Stimulated activated CD8-positive, alpha-beta memory T cell treated with anti-CD3 and anti-CD28 coated beads, Interleukin-4, amount 100 ng/mL, for 48 hours (primary cell): ENCODE data around the gene SLC35B2.
A peak's percentile ranks its signal among the peaks of the same experiment; 100 is the strongest.

ENCODE experiments used
- DNase-seq: peaks from one replicate; pipeline ENCODE4 v3.0.0-alpha.2; 2020

SLC35B2 gene

DNA sequence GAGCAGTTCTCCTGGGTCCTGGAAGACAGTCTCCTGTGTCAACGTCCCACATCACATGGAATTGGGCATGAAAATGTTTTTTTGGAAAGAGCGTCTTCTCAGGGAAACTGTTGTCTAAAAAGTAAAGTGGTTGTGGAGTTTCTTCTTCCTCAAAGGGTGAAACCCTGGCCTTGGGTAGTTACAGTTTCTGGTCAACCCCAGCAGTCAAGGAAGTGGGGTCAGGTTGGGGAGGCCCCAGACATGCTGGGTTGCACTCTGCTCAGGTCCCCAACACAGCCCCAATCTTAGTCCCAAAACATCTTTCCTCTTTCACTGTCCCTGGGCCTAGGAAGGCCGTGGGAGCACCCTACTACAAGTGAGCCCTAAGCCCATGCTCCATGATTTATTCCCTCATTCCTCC, 9.0 kb upstream of the SLC35B2 start:
- no peak for DNase-seq

DNA sequence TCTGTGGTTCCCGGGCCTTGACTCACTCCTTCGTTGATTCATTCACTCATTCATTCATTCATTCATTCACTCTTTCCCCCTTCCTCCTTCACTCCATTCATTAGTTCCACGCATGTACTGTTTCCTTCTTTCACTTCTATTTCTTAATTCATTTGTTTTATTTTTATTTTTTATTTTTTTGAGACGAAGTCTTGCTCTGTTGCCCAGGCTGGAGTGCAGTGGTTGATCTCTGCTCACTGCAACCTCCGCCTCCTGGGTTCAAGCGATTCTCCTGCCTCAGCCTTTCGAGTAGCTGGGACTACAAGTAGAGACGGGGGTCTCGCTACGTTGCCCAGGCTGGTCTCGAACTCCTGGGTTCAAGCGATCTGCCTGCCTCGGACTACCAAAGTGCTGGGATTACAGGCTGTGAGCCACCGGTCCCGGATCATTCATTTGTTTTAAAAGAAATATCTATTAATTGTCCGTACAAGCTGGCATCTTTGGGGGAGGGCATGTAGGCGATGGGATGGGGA, 8.4 kb upstream of the SLC35B2 start:
- no peak for DNase-seq

DNA sequence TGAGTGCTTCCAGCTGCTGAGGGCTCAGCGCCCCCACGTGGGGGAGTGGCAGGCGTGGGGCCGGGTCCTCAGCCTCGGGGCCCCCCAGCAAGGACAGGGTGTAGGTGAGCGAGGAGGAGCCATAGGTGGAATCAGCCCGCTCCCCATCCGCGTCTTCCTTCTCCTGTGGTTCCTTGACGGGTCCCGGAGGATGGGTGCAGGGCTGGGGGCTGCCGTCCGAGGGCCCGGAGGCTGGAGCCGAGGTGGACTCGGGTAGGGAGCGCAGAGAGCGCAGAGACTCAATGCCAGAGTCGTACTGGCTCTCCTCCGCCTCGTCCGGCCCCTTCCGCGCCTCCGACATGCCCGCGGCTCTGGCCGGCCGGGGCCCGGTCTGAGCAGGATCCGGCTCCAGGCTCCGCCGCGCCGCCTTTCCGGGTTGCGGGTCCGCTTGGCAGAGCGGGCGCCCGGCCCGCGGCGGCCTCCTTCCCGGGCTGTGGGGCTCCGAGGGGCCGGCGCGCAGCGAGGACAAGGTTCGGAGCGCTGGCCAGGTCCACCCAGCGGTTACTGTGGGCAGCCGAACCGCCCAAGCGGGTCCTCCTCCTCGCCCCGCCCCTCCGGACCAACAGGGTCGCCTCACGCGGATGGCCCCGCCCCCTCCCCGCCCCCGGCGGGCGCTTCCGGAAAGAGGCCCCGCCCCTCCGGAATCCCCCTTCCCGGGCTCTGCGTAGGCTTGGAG, 7.8 kb upstream of the SLC35B2 start, which contains the start of gene NFKBIE:
Gene NFKBIE, minus strand, starts transcription at position 545 of the 715 bp plus-strand sequence. Its CDS starts 205 bp downstream, at position 340.
- peak; percentile 99 for DNase-seq

DNA sequence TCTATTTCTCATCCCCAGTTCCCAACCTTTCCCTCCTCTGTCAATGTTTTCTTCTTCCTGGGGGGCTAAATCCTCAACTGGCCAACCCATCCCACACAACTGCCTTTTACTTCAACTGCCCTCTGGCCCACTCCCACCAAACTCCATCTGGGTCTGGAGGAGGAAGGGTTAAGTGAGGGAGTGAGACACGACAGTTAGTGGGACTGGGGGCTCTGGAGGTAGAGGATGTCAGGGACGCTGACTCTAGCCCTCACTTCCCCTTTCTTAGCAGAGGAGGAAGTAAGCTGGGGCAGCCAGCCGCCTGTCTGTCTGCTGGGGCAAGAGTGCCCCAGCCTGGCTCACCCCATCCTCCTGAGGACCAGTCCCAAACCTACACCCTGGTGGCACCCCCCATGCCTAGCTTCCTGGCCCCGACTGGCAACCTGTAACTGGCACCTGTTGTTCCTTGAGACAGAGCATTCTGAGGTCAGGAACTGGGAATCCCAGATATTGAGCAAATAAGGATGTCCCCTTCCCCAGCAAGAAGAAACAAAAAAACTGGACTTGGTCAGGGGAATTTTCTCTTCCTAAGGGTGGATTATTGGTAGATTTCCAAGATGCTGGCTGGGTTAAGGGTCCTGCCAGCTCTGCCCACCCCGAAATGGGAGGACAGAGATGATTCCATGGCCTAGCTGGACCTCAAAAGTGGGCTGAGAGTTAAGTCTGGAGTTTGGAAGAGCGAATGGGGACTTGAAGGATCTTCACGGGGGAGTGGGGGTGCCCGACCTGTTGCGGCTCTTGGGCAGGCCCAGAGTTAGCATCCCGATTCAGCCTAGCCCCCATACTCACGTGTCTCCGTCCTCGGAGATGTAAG, 7.1 kb upstream of the SLC35B2 start:
- peak; percentile 53 for DNase-seq

DNA sequence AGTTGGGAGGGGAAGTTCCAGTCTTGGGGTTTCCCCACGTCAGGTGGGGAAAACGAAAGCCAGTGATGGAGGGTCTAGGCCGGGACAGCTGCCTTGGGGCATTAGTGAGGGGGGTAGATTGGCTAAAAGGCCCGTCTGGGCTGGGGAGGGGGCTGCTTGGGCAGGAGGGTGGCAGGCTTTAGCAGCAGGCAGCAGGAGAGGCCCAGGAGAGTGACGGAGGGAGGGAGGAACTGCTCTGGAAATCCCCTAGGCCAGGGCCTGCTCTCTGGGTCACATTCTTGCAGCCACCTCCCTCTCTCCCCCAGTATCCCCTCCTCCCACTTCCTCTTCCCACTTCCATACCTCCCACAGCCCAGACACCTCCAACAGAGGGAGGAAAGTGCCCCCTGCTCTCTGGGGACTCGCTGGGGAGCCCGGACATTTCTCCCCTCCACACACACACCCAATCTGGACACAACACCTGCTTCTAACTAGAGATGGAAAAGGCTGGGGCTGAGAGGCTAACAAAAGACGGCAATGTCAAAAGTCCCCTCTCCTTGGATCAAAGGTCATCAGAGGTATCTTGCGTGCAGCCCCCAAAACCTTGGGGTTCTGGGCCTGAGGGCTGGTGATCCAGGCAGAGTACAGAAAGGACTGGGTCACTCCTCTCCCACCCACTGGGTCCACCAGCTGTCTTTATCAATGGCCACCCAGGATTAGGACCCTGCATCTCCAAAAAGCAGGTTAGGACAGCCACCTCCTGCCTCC, 6.2 kb upstream of the SLC35B2 start:
- peak; percentile 57 for DNase-seq

GRCh38 chr6:44262467-44263353, 5.4 kb upstream of the SLC35B2 start:
- DNase-seq = no peak

DNA sequence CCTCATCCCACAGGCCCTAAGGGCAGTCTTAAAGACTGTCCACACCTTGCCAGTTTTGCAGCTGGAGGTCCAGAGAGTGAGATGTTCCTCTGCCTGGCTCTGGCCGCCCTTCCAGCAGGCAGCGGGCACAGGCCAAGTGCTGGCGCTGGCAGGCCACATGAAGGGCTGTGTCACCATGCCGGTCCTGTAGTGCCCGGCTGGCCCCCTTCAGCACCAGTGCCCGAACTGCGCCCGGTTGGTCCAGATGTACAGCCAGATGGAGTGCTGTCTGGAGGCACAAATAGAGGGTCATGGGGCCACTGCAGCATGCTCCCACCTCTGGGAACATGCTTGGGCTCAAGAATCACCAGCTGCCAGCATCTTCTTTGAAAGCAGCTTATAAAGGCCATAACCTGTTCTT, 4.3 kb upstream of the SLC35B2 start:
- DNase-seq = no peak

DNA sequence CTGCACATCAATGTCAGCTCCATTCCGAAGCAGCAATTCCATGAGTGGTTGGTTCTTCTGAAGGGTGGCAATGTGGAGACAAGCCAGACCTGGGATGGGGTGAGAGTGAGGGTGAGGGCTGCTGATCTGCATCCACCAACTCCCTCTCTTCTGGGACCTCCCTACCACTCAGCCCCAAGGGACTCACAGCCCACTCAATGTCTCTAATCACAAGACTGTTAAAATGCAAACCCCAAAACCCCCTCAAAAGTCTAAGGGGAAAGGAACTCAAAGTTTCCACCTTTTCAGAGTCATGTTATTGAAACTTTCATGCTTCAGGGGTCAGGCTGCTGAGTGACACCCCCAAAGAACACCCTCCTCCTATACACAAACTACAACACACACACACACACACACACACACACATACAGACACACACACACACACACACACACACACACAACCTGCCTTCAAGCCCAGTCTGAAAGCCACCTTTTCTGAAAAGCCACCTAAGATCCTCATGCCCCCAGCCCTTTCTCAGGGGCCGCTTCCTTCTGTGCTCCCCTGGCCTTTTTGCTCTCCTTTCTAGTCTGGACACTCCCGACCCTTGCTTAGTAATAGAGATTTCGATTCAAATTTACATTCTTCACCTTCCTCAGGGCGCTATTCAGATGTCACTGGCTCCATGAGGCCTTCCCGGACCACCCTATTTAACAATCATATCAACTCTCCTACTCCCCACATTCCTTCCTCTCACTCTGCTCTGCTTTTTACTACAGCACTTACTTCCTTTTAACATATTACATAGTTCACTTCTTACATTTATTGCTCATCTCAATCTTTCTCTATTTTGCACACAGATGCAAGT, 3.3 kb upstream of the SLC35B2 start:
- DNase-seq = no peak

GRCh38 chr6:44260011-44260410, 2.7 kb upstream of the SLC35B2 start:
- no peak for DNase-seq

DNA sequence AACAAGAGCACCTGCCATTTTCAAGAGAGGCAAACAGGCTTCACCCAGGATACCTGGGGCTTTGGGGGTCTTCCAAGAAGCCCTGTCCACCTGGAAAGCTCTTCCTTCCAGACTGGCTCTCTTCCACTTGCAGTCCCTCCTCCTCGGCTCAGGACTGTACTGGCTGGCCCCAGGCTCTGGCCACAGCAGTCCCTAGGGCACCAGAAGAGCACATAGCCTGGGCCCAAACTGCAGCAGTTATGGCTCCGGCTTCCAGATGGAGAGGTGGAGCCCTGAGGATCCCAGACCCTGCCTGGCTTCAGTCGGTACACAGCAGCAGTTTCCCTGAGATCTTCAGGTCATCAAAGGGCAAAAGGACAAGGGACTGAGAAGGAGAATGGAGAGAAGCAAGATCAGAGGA, 1.6 kb upstream of the SLC35B2 start:
- no peak for DNase-seq

DNA sequence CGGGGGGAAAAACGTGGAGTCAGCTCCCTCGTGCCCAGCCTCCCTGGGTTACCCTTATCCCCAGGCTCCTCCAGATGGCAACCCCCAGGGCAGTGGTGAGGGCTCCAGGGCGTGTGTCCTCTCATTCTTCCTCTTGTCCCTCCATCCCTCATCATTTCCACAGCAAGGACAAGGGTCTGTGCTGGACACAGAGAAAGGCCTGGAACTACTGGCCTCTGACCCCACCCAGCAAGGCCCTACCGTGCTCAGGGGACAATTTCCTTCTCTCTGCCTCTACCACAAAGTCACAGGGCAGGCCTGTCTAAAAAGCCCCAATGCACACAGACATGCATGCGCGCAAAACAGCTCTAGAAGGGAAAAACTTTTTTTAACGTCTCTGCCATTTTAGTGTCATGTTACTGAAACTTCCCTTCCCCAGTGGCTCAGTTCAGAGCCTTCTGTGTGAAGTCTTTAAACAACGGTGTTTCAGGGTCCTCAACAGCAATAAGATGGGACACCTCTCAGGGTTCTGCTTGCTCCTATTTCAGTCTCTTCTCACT, 1.1 kb upstream of the SLC35B2 start:
- DNase-seq = no peak

GRCh38 chr6:44257753-44258324, 511 bp upstream of the SLC35B2 start:
- no peak for DNase-seq

DNA sequence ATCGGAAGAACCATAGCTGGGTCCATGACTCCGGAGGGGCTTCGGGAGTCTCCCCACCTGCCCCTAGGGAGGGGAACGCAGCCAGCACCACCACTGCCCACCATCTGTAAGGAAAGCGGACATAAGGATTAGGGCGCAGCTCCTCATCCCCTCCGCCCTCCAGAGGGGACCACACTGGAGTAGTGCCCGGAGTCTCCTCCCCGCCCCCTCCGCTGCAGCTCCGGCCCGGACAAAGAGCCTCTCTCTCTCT, 628 bp downstream of the SLC35B2 start:
- no peak for DNase-seq

DNA sequence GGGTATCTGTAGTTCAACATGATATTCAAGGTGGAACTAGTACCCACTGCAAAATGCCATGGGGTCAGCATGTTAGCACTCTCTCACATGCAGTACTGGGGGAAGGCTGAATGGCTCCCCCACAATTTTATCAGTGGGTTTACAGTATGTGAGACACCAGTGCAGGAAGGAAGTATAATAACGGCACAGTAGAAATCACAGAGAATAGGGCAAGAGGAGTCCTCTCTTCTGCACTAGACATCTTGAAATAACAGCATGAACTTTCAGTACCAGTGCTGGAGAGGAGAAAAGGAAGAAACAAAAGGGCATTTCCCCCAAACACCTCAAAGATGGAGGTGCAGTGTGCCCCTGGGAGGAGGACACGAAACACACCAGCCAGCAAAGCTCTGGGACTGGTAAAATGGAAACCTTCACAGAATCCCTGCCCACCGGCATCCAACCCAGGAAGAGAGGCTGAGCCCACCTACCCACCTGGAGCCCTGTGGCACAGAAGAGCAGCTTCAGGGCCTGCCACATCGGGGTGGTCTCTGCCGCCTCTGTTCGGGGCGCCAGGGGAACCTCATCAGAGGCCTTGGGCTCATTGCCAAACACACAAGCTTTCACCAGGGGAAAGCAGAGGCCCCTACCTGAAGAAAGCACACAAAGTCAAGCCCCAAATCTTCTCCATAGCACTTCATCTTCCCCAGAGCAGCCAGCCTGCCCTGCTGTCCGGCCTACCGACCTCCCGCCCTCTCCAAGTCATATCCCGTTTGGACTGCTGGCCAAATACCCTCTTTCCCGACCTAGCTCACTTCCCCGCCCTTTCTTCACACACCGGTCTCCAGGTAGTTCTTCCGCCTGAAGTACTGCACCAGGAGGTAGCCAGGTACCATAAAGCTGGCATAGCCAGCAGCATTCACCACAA, 1.2 kb downstream of the SLC35B2 start:
- peak; percentile 49 for DNase-seq

GRCh38 chr6:44255105-44255808, 2.1 kb downstream of the SLC35B2 start:
- DNase-seq = peak; percentile 65

DNA sequence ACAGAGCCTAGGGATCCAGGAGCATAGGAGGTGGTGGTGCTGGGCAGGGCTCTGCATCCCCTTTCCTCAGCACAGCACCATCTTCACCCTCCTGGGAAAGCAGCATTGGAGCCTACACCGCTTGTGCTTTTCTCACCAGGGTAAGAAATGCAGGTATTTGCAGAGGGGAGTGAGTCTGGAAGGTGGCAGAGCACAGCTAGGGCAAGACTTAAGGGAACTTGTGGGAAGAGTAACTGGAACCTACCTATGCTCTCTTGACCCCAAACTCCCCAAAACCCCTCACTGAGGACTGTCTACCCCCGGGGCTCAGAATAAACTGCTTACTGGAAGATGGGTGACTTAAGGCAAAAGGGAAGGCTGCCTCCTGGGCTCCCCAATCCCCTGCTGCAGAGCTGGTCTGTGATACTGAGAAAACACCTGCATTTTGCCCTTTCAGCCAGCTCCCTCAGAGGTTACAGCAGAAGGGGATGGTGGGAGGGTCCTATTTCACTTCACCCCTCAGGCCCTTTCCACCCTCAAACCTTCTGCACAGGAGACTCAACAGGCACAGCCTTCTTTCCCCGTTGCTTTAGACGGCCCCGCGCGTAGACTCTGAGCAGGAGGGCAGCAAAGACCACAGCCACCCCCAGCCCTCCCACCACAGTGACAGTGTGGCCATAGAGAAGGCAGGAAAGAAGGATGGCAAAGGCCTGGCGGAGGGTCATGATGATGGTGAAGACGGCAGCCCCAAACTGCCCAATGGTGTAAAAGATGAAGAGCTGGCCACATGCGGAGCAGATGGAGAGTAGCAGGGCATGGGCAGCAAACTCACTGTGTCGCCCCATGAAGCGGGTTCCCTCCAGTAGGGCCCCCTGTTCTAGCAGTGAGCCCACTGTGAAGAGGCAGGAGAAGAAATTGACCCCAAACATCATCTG, 2.9 kb downstream of the SLC35B2 start:
- peak; percentile 63 for DNase-seq

- DNase-seq = peak; percentile 80
These were observed 3.8 kb downstream of the SLC35B2 start for GRCh38 chr6:44253307-44254101.
